ENCODE data around the gene EXOC3. TPM values are rescaled to one million over a fixed set of nuclear protein-coding genes. Genes with fewer than 3 reads are reported as not detected.
A peak's percentile ranks its signal among the peaks of the same experiment; 100 is the strongest.

EXOC3 gene
- total RNA-seq, 1 experiment from 2014 or later: 60.1 TPM

DNA sequence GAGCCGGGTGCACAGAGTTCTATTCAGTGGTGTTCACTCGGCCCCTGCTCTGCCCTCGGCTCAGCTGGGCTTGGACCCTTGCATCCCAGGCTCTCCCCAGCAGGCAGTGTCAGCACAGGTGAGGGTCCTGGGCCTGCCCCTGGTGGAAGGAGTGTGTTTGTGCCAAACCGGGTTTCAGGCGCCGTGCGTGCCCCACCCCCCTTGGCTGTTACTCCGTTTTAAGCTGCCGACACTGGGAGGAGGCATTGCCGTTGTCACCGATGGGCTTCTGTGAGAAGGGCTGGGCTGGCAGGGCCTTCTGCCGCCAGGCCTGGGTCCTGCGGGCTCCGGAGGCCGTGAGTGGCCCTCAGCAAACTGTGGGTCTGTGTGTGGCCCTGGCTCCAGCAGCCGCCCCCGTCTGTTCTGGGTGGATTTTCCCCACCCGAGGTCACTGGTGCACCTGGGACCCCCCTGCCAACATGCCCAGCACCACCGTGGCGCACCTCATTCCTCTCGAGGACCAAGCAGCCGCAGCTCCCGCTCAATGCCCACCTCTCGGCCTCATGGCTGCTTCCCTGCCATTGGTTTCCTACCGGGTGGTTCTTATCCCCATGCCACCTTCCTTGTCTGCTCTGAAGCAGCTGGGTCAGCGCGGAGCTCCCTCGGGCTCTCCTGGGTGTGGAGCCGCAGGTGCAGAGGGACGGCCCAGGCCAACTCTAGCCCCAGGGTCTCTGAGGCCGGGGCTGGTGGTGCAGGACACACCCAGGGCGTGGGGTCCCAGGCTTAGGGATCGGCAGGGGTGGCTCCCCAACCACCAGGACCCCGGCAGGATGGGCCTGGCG is 44.3 kb upstream of the EXOC3 start:
- ChIA-PET POLR2A (no interaction called here), CTCF (interaction anchor here (0.6 to 3.9 kb wide), 8 partner anchors 10 to 55 kb away, joined by 3 to 15 read pairs (median 3); no protein-coding TSS in a partner anchor)
- Mint-ChIP-seq H3K36me3 (no peaks in the 10 kb centered on the region), H3K27me3 (ENCODE audit: low read depth) (peaks cover 19% of the 10 kb centered on the region), H3K4me3 (no peak overlapping the region), H3K27ac (no peak overlapping the region), H3K4me1 (peaks cover 12% of the 10 kb centered on the region), H3K9me3 (no peaks in the 10 kb centered on the region)
- DNase-seq (ENCODE audit: low spot score): peak; percentile 56
- no peak for TF ChIP-seq ZNF263 (CRISPR knock-in tag; IDR thresholded peaks at IDR 0.05; ENCODE audit: low read depth)
- TF ChIP-seq, protein P1, sequence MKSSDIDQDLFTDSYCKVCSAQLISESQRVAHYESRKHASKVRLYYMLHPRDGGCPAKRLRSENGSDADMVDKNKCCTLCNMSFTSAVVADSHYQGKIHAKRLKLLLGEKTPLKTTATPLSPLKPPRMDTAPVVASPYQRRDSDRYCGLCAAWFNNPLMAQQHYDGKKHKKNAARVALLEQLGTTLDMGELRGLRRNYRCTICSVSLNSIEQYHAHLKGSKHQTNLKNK (CRISPR knock-in tag; IDR thresholded peaks at IDR 0.05): no peak
- TF ChIP-seq ATF2 (CRISPR knock-in tag; IDR thresholded peaks at IDR 0.05; ENCODE audit: borderline replicate concordance, low read depth): no peak
- TF ChIP-seq RELA (CRISPR knock-in tag; IDR thresholded peaks at IDR 0.05; ENCODE audit: borderline replicate concordance): no peak
- no peak for TF ChIP-seq SP1 (CRISPR knock-in tag; conservative IDR thresholded peaks at IDR 0.05)
- TF ChIP-seq NR3C1 (CRISPR knock-in tag; conservative IDR thresholded peaks at IDR 0.05; ENCODE audit: low read depth): no peak
- TF ChIP-seq ZSCAN18 (CRISPR knock-in tag; IDR thresholded peaks at IDR 0.05): no peak
- no peak for TF ChIP-seq E2F4 (CRISPR knock-in tag; IDR thresholded peaks at IDR 0.05; ENCODE audit: borderline replicate concordance, low read depth)
- TF ChIP-seq TEAD4 (CRISPR knock-in tag; IDR thresholded peaks at IDR 0.05): no peak
- no peak for TF ChIP-seq NR2C2 (CRISPR knock-in tag; IDR thresholded peaks at IDR 0.05)
- TF ChIP-seq, protein P2, sequence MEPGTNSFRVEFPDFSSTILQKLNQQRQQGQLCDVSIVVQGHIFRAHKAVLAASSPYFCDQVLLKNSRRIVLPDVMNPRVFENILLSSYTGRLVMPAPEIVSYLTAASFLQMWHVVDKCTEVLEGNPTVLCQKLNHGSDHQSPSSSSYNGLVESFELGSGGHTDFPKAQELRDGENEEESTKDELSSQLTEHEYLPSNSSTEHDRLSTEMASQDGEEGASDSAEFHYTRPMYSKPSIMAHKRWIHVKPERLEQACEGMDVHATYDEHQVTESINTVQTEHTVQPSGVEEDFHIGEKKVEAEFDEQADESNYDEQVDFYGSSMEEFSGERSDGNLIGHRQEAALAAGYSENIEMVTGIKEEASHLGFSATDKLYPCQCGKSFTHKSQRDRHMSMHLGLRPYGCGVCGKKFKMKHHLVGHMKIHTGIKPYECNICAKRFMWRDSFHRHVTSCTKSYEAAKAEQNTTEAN (CRISPR knock-in tag; IDR thresholded peaks at IDR 0.05): no peak
- no peak for TF ChIP-seq FOXK1 (CRISPR knock-in tag; IDR thresholded peaks at IDR 0.05)
- ATAC-seq: peak; percentile 23

GRCh38 chr5:399296-400281 is 43.4 kb upstream of the EXOC3 start:
- Mint-ChIP-seq H3K9me3 (no peaks in the 10 kb centered on the region), H3K27ac (peak overlapping the region; percentile 26; the same call in 1 of the 2 replicates), H3K36me3 (no peaks in the 10 kb centered on the region), H3K4me3 (peak overlapping the region; percentile 44), H3K4me1 (peaks cover 12% of the 10 kb centered on the region), H3K27me3 (ENCODE audit: low read depth) (peaks cover 19% of the 10 kb centered on the region)
- peak; percentile 75 for ATAC-seq
- POLR2A ChIA-PET: interaction anchor here (0.8 kb wide), 1 partner anchor 182 kb away, joined by 3 read pairs; the partner anchor contains the start of genes CCDC127 and SDHA
- DNase-seq (ENCODE audit: low spot score): peak; percentile 89
- CTCF ChIA-PET: interaction anchor here (0.9 to 3.9 kb wide), 6 partner anchors 15 to 83 kb away, joined by 3 to 15 read pairs (median 6); no protein-coding TSS in a partner anchor
- TF ChIP-seq NR3C1 (CRISPR knock-in tag; conservative IDR thresholded peaks at IDR 0.05; ENCODE audit: low read depth) (no peak), TEAD1 (CRISPR knock-in tag; IDR thresholded peaks at IDR 0.05) (peak; percentile 51; the same call in 1 of the 2 replicates), MXD4 (CRISPR knock-in tag; IDR thresholded peaks at IDR 0.05; ENCODE audit: borderline replicate concordance) (no peak), SMAD3 (CRISPR knock-in tag; IDR thresholded peaks at IDR 0.05; ENCODE audit: borderline replicate concordance) (no peak), HMGA2 (CRISPR knock-in tag; IDR thresholded peaks at IDR 0.05) (no peak)
- TF ChIP-seq, protein P3, sequence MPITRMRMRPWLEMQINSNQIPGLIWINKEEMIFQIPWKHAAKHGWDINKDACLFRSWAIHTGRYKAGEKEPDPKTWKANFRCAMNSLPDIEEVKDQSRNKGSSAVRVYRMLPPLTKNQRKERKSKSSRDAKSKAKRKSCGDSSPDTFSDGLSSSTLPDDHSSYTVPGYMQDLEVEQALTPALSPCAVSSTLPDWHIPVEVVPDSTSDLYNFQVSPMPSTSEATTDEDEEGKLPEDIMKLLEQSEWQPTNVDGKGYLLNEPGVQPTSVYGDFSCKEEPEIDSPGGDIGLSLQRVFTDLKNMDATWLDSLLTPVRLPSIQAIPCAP (CRISPR knock-in tag; IDR thresholded peaks at IDR 0.05): no peak
- TF ChIP-seq, protein P4, sequence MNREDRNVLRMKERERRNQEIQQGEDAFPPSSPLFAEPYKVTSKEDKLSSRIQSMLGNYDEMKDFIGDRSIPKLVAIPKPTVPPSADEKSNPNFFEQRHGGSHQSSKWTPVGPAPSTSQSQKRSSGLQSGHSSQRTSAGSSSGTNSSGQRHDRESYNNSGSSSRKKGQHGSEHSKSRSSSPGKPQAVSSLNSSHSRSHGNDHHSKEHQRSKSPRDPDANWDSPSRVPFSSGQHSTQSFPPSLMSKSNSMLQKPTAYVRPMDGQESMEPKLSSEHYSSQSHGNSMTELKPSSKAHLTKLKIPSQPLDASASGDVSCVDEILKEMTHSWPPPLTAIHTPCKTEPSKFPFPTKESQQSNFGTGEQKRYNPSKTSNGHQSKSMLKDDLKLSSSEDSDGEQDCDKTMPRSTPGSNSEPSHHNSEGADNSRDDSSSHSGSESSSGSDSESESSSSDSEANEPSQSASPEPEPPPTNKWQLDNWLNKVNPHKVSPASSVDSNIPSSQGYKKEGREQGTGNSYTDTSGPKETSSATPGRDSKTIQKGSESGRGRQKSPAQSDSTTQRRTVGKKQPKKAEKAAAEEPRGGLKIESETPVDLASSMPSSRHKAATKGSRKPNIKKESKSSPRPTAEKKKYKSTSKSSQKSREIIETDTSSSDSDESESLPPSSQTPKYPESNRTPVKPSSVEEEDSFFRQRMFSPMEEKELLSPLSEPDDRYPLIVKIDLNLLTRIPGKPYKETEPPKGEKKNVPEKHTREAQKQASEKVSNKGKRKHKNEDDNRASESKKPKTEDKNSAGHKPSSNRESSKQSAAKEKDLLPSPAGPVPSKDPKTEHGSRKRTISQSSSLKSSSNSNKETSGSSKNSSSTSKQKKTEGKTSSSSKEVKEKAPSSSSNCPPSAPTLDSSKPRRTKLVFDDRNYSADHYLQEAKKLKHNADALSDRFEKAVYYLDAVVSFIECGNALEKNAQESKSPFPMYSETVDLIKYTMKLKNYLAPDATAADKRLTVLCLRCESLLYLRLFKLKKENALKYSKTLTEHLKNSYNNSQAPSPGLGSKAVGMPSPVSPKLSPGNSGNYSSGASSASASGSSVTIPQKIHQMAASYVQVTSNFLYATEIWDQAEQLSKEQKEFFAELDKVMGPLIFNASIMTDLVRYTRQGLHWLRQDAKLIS (CRISPR knock-in tag; IDR thresholded peaks at IDR 0.05; ENCODE audit: borderline replicate concordance): no peak

Data from WTC11 (cell line).